NCI-H2227 (cell line): ENCODE data around the gene LRMDA.
A peak's percentile ranks its signal among the peaks of the same experiment; 100 is the strongest.

Experiments
- DNase-seq: peaks from one replicate; lab custom pipeline; 2025; ENCODE audit not compliant: unreplicated experiment; lab: John Stamatoyannopoulos, UW

LRMDA gene

DNA sequence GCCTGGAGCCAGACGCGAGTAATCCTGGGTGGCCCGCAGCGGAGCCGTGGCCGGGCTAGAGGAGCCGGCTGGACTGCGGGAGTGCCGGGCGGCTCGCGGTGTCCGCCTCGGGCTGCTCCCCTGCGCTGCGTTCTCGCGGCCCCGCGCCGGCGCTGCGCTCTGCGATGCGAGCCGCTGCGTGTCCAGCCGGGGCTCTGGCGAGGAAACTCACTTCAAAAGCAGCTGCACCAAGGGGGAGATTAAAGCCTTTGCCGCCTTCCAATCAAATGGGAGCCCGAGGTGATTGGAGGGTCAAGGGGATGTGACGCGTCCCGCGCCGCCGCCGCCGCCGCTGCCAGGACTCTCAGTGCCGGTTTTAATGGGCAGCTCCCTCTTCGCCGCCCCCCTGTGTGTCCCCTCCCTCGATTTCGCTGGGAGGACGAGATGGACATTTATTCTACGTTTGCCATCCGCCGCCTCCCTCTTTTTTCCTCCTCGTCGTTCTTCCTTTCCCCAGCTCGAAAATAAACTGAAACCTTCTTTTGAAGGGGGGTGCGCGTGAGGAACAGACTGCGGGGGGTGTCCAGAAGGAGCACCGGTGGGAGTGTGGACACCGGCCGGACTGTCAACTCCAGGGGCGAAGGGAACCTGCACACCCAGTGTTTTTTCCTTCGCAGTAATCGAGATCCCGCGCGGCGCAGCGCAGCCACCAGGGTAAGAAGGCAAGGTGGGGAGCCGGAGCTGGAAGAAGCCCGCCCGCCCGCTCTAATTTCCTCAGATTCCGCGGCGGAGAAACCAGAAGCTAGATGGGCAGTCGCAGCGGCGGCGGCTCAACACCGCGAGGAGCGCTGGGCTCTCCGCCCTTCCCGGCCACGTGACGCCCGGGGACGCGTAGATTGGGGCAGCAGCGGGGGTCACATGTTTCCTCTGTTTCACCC lies 29.6 kb upstream of the LRMDA start, which contains the start of gene ZNF503:
Gene ZNF503 (minus strand): TSS at position 196 of the 917 bp plus-strand sequence. CDS start 345 bp downstream, outside the sequence.
- DNase-seq, result peak; percentile 95

DNA sequence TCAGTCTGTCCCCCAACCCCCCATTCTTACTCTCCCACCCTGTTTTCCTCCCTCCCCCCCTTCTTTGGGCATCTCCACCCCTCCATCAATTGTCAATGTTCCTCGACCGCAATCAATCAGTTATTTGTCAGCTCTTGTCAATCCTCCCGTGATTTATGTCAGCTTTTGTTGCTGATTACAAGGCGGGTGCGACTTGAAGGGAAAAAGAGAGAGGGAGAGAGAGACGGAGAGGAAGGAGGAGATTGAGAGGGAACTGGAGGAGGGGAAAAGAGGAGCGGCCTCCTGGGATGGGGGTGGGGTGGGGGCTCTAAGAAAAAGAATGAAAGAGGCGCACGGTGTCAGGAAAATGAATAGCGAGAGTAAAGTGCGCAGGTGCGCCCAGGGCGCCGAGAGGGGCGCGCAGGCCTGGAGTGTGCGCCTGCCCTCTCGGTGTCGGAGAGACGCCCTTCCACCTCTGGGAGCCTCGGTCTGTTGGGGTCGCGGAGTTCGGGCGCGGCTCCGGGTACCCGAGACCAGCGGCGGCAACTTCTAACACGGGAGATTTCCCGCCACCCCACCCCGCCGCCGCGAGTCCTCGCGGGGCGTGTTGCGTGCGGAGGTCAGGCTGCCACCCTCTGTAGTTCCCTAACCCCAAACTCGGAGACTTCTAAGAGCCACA lies 28.8 kb upstream of the LRMDA start:
- DNase-seq, result peak; percentile 89

DNA sequence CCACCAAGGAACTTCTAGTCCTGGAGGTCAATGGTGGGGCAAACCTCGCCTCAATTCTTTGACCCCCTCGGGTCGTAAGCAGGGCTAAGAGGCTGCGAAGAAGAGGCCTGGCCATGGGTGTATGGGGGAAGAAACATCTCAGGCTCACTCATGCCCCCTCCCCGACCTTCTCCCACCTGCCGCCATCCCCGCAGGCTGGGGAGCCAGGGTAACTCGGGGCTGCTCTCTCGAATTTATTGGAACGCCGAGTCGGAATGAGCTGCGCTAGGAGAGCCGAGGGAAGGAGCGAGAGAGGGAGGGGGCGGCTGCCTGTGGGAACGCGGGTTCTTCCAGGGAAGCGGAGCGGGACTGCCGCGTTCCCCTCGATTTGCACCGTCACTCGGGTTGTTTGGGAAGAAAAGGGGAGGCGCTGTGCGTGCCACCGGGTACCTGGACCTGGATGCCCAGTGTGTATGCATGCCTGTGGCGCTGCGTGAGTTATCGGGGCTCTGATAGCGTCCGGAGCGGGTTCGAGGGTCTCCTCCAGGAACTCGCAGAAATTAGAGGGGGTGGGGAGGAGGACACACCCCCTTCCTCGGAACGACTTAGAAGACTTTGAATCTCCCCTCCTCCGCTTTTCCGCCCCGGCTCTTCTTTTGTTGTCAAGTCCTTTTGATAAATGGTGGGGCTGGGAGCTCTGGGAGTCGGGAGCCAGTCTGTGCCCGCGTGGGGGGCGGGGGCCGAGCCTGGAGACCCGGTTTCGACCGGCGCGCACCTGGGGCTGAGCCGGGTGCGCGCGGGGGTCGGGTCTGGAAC lies 28.1 kb upstream of the LRMDA start:
- peak; percentile 69 for DNase-seq

DNA sequence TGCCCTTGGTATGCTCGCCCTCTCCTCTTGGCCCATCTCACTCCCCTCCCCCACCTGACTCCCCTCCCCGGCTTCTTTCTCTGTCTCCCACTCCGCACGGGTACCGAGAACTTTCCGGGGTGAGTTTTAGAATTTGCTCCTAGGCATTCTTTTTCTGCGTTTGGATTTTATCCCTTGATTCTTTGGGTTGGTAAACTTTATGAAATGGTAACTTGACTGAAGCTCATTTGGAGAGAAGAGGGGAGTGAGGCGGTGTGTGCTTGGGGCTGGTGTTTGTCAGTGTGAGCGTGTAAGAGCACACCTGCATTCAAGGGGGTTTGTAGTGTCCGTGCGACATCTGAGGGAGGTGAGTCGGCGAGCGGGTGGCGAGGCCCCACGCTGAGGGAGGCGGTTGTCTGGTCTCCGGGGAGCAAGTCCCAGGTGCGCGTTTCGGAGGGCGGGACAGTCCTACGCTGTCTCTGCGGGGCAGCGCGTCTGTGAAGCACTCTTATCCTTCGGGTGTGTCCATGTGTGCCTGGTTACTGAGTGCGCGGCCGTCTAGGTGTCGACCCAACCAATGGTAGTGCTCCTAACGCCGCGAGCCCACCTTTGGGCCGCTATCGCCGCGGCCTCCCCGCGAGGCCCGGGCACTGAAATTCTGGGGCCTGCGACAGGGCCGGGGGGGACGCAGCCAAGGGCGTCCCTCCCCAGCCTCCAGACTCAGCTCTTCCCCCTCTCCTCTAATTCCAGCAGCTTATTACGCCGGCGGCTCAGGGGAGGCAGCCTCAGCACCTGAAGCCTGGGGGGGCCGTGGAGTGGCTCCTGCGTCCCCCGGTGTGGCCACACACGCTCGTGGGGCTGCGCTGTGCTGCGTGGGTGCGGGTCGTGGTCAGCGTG lies 27.2 kb upstream of the LRMDA start:
- peak; percentile 44 for DNase-seq

DNA sequence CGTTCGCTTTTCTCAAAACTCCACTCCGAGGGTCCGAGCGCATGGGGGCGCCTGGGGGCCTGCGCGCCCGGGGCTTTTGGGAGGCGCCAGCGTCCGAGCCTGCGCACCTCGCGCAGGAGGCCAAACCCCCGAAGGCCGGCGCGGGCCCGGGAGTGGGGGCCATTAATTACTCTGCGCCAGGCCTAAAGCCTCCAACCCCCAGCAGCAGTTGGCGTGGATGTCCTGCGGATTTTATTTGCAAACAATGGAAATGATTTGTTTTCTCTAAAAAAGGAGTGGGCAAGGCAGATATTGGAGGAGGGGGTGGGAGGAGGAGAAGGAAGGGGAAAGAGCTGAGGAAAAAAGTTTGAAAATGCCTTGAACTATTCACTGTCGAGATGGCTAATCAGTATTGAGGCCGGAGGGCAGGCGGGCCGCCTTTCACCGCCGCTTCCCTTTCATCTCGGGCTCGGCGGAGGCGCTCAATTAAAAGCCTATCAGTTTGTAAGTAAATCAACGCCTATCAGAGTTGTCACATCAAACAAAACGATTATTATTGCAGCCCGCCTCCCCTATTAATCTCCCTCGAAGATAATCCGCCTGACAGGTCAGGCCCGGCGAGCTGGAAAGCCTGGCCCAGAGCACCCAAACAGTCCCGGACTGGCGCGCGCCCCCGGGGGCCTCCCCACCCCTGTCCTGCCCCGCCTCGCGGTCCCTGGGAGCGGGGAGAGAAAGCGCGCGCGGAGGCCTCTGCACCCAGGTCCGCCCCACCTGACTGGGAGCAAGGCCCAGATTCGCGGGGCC lies 26.4 kb upstream of the LRMDA start:
- DNase-seq, result peak; percentile 66

DNA sequence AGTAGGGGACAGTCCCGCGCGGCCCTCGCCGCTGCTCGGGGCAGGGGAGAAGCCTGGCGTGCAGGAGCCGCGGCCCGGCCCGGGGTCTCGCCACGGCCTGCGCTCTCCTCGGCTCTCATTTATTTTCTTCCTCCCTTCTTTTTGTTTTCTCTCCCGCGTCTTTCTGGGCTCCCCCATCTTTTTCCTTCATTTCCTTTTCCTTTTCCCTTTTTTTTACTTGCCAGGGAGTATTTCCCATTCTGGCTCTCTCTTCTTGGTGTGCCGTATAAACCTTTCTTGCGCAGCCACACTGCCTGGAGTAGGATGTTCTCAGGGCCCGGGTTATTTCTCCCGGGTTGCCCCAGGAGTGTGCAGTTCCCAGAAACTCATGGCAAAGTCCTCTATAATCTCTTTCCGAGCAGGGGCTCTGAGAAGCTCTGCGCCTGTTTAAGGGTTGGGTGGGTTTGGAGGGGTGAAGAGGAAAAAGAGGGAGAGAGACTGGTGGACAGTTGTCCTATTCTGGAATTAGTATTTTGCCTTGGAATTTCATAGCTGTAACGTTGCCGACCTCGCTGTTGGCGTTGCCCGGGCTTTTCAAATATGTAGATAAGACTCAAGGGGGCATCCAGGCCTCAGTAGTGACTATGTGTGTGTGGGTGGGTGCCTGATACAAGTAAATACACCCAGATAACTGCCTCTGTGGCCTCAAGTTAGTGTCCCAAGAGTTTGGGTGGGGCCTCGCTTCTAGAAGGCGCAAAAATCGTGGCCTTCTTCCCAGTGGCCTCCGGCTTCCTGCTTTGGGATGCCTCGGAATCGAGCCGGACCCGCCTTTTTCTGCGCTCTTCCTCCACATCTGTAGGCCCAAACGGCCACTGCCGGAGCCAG lies 25.6 kb upstream of the LRMDA start:
- no peak for DNase-seq

DNA sequence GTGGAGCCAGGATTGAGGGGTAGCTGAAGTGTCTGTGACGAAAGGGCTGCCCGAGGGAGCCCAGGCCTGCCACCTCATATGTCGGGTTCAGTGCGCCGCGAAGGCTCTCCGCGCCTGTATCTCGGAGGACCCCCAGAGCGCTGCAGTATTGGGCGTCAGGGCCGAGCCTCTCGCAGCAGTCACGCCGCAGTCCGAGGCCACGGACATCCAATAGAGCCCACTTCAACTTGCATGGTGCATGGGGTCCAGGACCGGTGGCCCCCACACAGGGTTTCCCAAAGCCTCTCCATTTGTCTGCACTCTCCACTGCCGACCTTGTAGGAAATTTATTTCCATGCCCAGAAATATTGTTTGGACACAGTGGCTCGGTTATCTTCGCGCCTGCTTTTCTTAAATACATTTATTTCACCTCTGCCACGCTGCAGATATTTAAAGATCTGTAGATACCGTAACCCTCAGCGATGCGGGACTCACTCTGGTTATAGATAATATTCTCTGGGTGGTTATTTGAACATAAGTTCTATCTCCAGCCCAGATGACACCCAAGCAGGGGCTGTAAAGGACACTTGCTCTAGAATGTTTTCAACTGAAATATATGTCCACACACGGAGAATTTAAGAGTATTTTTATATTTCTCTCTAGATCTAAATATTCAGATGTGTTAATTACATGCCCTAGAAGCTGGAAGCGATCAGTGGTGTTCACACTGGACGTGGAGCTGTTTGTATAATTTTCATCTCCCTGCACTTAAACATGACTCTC lies 24.8 kb upstream of the LRMDA start:
- no peak for DNase-seq

DNA sequence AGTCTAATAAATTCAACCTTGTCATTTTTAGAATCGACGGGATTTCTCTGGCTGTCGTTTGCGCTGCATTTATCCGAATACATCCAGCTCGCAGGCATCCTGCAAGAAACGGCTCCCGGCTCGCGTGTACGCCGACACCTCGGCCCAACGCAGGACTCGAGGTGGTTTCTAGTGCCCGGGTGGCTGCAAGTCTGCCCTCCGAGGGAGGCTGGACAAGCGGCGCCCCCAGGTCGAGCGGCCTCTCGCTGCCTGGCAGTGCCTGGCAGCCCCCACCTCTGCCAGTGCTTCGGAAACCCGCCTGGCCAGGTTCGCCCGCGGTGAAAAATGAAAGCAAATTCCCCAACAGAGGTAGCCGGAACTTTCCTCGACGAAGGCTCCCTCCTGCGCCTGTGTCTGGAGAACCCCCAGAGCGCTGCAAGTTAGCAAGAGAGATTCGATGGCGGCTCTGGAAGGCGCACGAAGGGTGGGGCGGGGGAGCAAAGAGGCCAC lies 24.2 kb upstream of the LRMDA start:
- no peak for DNase-seq

DNA sequence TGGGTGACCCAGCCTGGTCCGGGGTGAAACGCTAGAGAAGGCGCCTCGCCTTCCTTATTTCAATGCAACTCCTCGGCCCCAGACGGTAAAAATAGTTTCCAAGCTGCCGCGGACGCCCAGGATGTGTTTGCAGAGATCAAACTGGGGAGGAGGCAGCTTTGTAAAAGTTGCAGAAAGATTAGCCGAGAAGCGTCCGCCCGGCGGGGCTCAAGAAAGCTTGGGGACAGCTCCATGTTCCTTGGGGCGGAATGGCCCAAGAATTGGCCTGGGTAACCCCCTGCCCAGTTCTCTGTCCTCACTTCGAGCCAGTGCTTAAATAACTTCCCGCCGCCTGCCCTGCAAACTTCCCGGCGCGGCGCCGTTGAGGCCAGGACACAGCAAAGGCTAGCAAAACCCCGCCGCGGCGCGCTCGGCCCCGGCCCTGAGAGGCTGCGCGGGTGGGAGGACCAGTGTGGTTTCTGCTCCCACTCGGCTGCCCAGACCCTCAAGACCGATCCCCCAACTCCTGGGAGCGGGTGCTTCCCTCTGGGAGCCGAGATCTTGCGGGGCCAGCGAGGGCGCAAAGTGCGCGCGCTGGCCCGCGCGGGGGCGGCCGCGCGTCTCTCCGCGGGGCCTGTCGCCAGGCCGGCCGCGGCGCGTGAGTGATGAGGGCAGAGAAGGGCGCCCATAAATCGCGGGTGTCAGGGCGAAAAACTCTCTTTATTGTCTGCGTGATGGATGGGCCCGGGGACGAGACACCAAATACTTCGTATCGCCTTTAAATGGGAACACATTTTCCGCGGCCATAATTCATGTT lies 23.5 kb upstream of the LRMDA start:
- no peak for DNase-seq

DNA sequence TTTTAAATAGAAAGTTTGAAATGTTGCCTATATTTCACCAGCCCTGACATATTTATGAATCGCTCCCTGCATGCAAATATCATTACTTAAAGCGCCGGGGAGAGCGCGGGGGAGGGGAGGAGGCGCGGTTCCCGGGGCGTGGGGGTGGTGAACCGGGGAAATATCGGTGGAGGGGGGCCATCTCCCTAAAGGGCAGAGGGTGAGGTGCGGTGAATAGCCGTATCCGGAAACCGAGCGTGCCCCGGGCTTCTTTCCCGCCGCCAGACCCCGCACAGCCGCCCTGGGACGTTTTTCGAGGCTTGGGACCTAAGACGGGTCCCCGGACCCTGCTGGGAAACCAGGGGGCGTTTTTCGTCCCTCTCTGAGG lies 22.9 kb upstream of the LRMDA start:
- DNase-seq, result no peak

DNA sequence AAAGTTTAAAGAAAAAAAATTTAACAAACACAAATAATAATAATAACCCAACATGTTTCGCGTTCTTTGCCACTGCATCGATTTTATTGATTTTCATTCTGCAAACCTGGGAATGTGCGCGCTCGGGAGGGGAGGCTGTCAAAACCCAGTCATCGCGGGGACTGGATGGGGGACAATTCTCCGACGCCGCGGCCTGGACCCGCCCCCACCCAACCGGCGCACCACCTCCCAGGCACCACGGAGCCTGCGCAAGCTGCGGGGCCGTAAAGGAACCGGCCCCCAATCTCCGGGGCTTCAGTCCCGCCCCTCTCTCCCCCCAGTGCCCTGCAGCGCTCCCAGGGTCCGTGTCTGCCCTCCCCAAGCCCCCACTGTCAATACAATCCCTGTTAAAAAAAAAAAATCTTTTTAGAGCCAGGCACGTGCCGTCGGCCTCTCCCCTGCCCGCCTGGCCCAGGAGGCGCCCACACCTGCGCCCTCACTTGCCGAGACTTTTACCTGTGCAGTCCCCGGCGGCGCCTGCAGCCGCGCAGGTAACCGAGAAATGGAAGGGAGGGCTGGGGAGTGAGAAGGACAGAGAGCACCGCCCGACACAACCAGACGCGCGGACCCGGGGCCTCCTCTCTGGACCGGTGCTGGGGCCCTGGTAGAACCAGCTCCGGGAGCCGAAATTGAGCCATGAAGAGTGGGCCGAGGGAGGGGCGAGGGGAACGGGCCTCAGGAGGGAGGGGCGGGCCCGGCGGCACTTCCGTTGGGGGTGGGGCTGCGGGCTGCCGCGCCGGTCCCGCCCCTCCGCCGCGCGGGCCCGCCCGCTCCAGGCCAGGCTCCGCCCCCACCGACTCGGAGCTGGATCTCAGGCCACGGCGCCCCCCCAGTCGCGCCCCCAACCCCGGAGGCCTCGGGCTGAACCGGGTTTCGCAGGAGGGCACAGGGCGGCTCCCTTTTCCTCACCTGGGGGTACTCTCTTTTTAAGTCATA lies 22.2 kb upstream of the LRMDA start:
- peak; percentile 76 for DNase-seq

DNA sequence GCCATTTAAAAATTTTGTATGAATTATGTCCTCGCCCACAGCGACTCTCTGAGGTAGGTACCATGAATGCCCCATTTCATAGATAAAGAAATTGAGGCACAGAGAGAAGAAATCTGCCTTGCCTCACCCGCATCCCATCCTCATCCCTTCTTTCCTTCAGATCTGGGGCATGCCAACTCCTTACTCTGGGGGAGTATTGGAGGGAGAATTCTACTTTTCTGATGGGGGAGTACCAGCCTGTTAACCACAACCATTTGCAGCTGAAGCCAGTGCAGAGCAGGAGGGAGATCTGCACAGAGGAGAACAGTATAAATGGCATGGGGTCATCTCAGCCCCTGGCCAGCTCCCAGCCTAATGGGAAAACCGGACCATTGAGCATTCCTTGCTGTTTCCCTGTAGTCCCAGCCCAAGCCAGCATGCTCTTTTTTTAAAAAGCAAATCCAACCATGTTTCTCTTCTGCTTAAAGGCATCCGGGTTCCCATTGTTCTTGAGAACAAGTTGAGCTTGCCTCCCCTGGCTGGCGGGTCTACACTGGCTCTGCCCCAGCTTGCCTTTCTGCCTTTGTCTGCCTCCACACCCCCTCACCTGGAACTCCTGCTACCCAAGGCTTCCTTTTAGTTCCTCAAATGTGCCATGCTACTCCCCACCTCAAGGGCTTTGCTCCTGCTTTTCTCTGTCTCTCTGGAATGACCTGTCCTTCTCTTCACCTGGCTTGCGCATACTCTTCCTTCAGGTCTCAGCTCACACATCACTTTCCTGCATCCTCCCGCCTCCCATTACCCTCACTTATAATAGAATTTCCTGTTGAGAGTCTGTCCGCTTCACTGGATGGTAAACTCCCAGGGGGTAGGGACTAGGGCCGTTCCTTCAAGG lies 21.1 kb upstream of the LRMDA start:
- DNase-seq, result no peak

DNA sequence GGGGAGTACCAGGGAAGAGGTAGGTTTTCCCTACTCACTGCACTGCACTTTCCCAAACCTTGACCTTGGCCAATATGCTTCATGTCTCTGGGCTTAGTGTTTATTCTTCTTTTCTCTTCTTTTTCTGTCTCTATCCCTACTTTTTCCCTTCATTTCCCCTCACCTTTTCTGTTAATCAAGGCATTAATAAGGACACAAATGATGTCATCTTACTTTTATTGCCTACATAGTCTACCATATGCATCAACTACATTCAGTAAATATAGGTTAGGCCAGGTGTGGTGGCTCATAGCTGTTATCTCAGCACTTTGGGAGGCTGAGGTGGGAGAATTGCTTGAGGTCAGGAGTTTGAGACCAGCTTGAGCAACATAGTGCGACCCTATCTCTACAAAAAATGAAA lies 16.9 kb upstream of the LRMDA start:
- no peak for DNase-seq

DNA sequence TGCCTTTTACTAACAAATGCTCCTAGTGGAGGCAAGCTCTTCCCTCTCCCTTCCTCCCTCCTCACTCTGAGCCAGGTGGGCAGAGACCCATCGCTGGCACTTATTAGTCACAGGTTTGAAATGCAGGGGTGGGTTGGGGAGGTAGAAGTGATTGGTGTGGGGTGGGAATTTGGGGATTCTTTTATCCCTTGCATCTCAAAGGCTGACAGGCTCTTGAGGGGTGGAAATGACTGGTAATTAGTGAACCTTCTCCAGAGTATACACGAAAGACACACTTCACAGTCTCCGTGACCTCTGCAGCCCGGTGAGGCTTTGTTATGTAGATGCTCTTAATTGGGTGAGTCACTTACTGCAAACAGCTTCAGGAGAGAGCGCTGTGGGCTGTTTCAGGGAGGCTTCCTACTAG lies 13.9 kb upstream of the LRMDA start:
- no peak for DNase-seq

DNA sequence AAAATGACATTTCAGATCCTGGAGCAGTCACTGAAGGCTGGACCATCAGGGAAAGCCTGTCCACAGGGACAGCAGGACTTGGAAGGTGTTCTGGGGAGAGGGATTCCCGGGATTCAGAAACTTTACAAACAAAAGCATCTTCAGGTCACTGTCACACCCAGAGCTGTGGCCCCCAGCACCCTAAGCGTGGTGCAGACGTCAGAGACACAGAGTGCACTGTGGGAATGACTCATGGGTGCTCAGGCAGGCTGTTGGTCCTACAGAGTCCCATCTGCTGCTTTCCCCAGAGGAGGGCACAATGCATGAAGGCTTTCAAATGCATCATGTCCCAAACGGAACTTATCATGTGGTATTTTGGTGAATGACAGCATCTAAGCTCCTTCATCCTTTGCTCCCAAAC lies 13.1 kb upstream of the LRMDA start:
- DNase-seq, result no peak
